ENCODE results near the gene KLHL22. TPM values are rescaled to one million over a fixed set of nuclear protein-coding genes. Genes with fewer than 3 reads are reported as not detected.
A peak's percentile ranks its signal among the peaks of the same experiment; 100 is the strongest.

Gene KLHL22
- total RNA-seq, 1 experiment from 2014 or later = 23.6 TPM

GRCh38 chr22:20526628-20527355 is 31.2 kb upstream of the KLHL22 start:
- peak; percentile 32 for DNase-seq (ENCODE audit: low read depth)

GRCh38 chr22:20526305-20526627 is 30.7 kb upstream of the KLHL22 start:
- in situ Hi-C loops (cut with HindIII; ENCODE audit: low pct_unique_long_range_greater_than_20kb, low sequenced_read_pairs) = no loop called here
- DNase-seq (ENCODE audit: low read depth) = no peak

More at GRCh38 chr22:20526628-20527355, 31.2 kb upstream of the KLHL22 start:
- in situ Hi-C loops (cut with HindIII; ENCODE audit: low pct_unique_long_range_greater_than_20kb, low sequenced_read_pairs) = no loop called here

- in situ Hi-C loops (cut with HindIII; ENCODE audit: low pct_unique_long_range_greater_than_20kb, low sequenced_read_pairs) = no loop called here
- no peak for DNase-seq (ENCODE audit: low read depth)
Measured at GRCh38 chr22:20525048-20525447, 29.5 kb upstream of the KLHL22 start.

- in situ Hi-C loops (cut with HindIII; ENCODE audit: low pct_unique_long_range_greater_than_20kb, low sequenced_read_pairs) = no loop called here
- DNase-seq (ENCODE audit: low read depth) = peak; percentile 35
Measured at GRCh38 chr22:20524004-20524481, 28.4 kb upstream of the KLHL22 start.

GRCh38 chr22:20523086-20523983 is 27.7 kb upstream of the KLHL22 start:
- in situ Hi-C loops (cut with HindIII; ENCODE audit: low pct_unique_long_range_greater_than_20kb, low sequenced_read_pairs) = no loop called here
- no peak for DNase-seq (ENCODE audit: low read depth)

- in situ Hi-C loops (cut with HindIII; ENCODE audit: low pct_unique_long_range_greater_than_20kb, low sequenced_read_pairs) = no loop called here
- DNase-seq (ENCODE audit: low read depth) = no peak
Measured at GRCh38 chr22:20522134-20523004, 26.8 kb upstream of the KLHL22 start.

- DNase-seq (ENCODE audit: low read depth) = no peak
- in situ Hi-C loops (cut with HindIII; ENCODE audit: low pct_unique_long_range_greater_than_20kb, low sequenced_read_pairs) = no loop called here
Measured at GRCh38 chr22:20520093-20520511, 24.5 kb upstream of the KLHL22 start.

GRCh38 chr22:20519558-20519957 is 24.0 kb upstream of the KLHL22 start:
- in situ Hi-C loops (cut with HindIII; ENCODE audit: low pct_unique_long_range_greater_than_20kb, low sequenced_read_pairs) = no loop called here

GRCh38 chr22:20517841-20518592 is 22.4 kb upstream of the KLHL22 start:
- DNase-seq (ENCODE audit: low read depth) = no peak
- in situ Hi-C loops (cut with HindIII; ENCODE audit: low pct_unique_long_range_greater_than_20kb, low sequenced_read_pairs) = no loop called here

More at GRCh38 chr22:20519558-20519957, 24.0 kb upstream of the KLHL22 start:
- no peak for DNase-seq (ENCODE audit: low read depth)

GRCh38 chr22:20517422-20517821 is 21.8 kb upstream of the KLHL22 start:
- no peak for DNase-seq (ENCODE audit: low read depth)
- in situ Hi-C loops (cut with HindIII; ENCODE audit: low pct_unique_long_range_greater_than_20kb, low sequenced_read_pairs) = no loop called here

GRCh38 chr22:20516399-20516798 is 20.8 kb upstream of the KLHL22 start:
- in situ Hi-C loops (cut with HindIII; ENCODE audit: low pct_unique_long_range_greater_than_20kb, low sequenced_read_pairs) = no loop called here
- DNase-seq (ENCODE audit: low read depth) = no peak

- DNase-seq (ENCODE audit: low read depth) = peak; percentile 44
- in situ Hi-C loops (cut with HindIII; ENCODE audit: low pct_unique_long_range_greater_than_20kb, low sequenced_read_pairs) = no loop called here
Measured at GRCh38 chr22:20514658-20515406, 19.2 kb upstream of the KLHL22 start.

GRCh38 chr22:20511578-20512229 is 16.1 kb upstream of the KLHL22 start:
- in situ Hi-C loops (cut with HindIII; ENCODE audit: low pct_unique_long_range_greater_than_20kb, low sequenced_read_pairs) = no loop called here
- no peak for DNase-seq (ENCODE audit: low read depth)

- in situ Hi-C loops (cut with HindIII; ENCODE audit: low pct_unique_long_range_greater_than_20kb, low sequenced_read_pairs) = no loop called here
- no peak for DNase-seq (ENCODE audit: low read depth)
Measured at GRCh38 chr22:20510811-20511577, 15.4 kb upstream of the KLHL22 start.

GRCh38 chr22:20509344-20510047 is 13.9 kb upstream of the KLHL22 start:
- in situ Hi-C loops (cut with HindIII; ENCODE audit: low pct_unique_long_range_greater_than_20kb, low sequenced_read_pairs) = no loop called here
- DNase-seq (ENCODE audit: low read depth) = peak; percentile 84

All from Caki2 (cell line).